Fibroblast of lung (primary cell): ENCODE results near the gene TTC32. TPM values are rescaled to one million over a fixed set of nuclear protein-coding genes. Genes with fewer than 3 reads are reported as not detected.
A peak's percentile ranks its signal among the peaks of the same experiment; 100 is the strongest.

Experiments
- DNase-seq, 2 donors: peaks; one replicate each; pipeline versions ENCODE4 v3.0.0 to v3.0.0-alpha.2; 2010; ENCODE audit warnings: low read depth in 2 of 2
- H2AFZ ChIP-seq: 2 replicates; pipeline ENCODE4 v1.5.1; 2012; ENCODE audit warnings: low read length, control low read depth, inconsistent platforms
- H3K27ac ChIP-seq: 2 replicates; pipeline ENCODE4 v1.5.1; 2011; ENCODE audit warnings: low read length, control low read depth; ENCODE audit not compliant: insufficient read depth
- H3K27me3 ChIP-seq: 2 replicates; pipeline ENCODE4 v1.5.1; 2011; ENCODE audit warnings: mild to moderate bottlenecking, low read length; ENCODE audit not compliant: control insufficient read depth, insufficient read depth
- H3K36me3 ChIP-seq: 2 replicates; pipeline ENCODE4 v1.5.1; 2011; ENCODE audit warnings: low read length; ENCODE audit not compliant: control insufficient read depth, insufficient read depth
- H3K4me1 ChIP-seq: 2 replicates; pipeline ENCODE4 v1.5.1; 2011; ENCODE audit warnings: low read length; ENCODE audit not compliant: control insufficient read depth, insufficient read depth; ENCODE audit errors: extremely low read depth
- H3K4me2 ChIP-seq: 2 replicates; pipeline ENCODE4 v1.5.1; 2011; ENCODE audit warnings: low read length, control low read depth; ENCODE audit not compliant: insufficient read depth; ENCODE audit errors: extremely low read depth
- H3K4me3 ChIP-seq, 4 experiments: fragments of 200-600 bp in 1 of 4; sonication (generic) in 1 of 4; replicated peaks in 1 of 4; 2 replicates each; pipeline ENCODE4 v1.5.1; 2011 to 2016; ENCODE audit warnings: low read length in 4 of 4, low read depth in 3 of 4, mild to moderate bottlenecking in 3 of 4, control low read depth in 2 of 4, inconsistent platforms in 1 of 4, mixed read lengths in 1 of 4; ENCODE audit not compliant: insufficient read depth in 1 of 4; ENCODE audit errors: control extremely low read depth in 1 of 4
- H3K79me2 ChIP-seq: 2 replicates; pipeline ENCODE4 v1.5.1; 2012; ENCODE audit warnings: mild to moderate bottlenecking, low read length, inconsistent platforms; ENCODE audit not compliant: control insufficient read depth, insufficient read depth
- H3K9ac ChIP-seq: 2 replicates; pipeline ENCODE4 v1.5.1; 2011; ENCODE audit warnings: mild to moderate bottlenecking, low read length, control low read depth; ENCODE audit not compliant: insufficient read depth
- H3K9me3 ChIP-seq: 2 replicates; pipeline ENCODE4 v1.5.1; 2012; ENCODE audit warnings: low read depth, low read length; ENCODE audit not compliant: control insufficient read depth, insufficient read depth
- H4K20me1 ChIP-seq: 2 replicates; pipeline ENCODE4 v1.5.1; 2011; ENCODE audit warnings: low read length; ENCODE audit not compliant: control insufficient read depth, insufficient read depth; ENCODE audit errors: extremely low read depth
- CTCF ChIP-seq, 2 donors: IDR thresholded peaks in 1 of 2; conservative IDR thresholded peaks in 1 of 2; 1 replicate in 1 of 2; 2 replicates in 1 of 2; pipeline ENCODE4 v1.5.1; 2011 to 2012; ENCODE audit warnings: low read length in 2 of 2, control low read depth in 1 of 2, inconsistent platforms in 1 of 2, low read depth in 1 of 2, mild to moderate bottlenecking in 1 of 2
- EZH2 ChIP-seq: IDR thresholded peaks from 2 replicates; pipeline ENCODE4 v1.5.1; 2012; ENCODE audit warnings: low read length, control low read depth, mild to moderate bottlenecking; ENCODE audit errors: missing control alignments
- polyA plus RNA-seq, 2 donors: library from polyadenylated mRNA; depleted of rRNA in 1 of 2; stranded (reverse) in 1 of 2; unstranded in 1 of 2; fragments of >200 nt; gene quantifications; 2 replicates each; pipeline ENCODE4 v1.2.1, GENCODE V29; 2011 to 2012; ENCODE audit warnings: missing spikeins in 1 of 2
- total RNA-seq: library from RNA; depleted of rRNA; stranded (reverse); fragments of >200 nt; gene quantifications from 2 replicates; pipeline ENCODE4 v1.2.1, GENCODE V29; 2014

TTC32 gene
- total and polyA plus RNA-seq, 2 donors (not counting 1 experiment from before 2014, with no cell fraction given): 4.7 to 5.8 TPM

DNA sequence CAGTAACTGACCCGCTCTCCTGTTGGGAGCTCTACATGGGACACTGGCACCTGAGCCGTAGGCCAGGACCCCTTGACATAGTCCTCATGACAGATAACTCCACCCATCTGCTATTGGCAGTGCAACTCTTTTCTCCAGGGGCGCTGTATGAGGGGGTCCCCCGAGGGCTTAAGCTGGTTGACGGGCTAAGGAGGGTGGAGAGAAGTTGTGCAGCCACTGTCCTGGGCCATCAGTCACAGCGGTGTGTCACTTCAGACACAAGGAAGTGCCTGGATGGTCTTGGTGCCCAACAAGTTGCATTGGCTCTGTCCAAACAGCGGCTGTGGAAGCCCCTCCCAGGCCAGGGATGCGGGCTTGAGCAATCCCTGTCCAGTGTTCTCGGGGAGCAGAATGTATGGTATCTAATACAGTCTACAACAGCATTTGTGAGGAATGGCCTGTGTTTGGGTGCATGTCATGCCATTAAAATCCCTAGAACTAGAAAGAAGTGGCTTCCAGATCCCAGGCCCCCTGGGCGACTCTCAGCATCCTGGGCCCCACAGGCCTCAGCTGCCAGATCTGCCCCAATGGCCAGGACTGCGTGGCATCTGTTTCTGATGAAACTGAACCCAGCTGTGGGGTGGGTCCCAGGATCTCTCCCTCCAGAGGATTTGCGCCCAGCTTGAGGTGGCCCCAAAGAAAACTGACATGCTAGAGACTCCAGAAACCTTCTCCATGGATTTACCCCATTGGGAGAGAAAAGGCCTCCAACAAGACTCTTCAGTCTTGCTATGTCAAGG lies 23.3 kb downstream of the TTC32 start:
- no peaks in the 10 kb centered on the region for H4K20me1 ChIP-seq
- peaks cover 9% of the 10 kb centered on the region for H3K27me3 ChIP-seq
- no peaks in the 10 kb centered on the region for H3K4me1 ChIP-seq
- TF ChIP-seq EZH2 (no peak), CTCF (conservative IDR thresholded peaks at IDR 0.05 in 1 of 2, IDR thresholded peaks at IDR 0.05 in 1 of 2; ENCODE audit: low read depth in 1 of 2, low read length in 2 of 2) (no peak)
- no peaks in the 10 kb centered on the region for H3K79me2 ChIP-seq
- no peak overlapping the region for H2AFZ ChIP-seq
- no peaks in the 10 kb centered on the region for H3K36me3 ChIP-seq
- no peak overlapping the region for H3K27ac ChIP-seq
- H3K9ac ChIP-seq: no peak overlapping the region
- no peak for DNase-seq
- no peak overlapping the region for H3K4me2 ChIP-seq
- H3K4me3 ChIP-seq: no peak overlapping the region
- H3K9me3 ChIP-seq: no peaks in the 10 kb centered on the region

GRCh38 chr2:19876751-19877150 lies 25.0 kb downstream of the TTC32 start:
- TF ChIP-seq CTCF (conservative IDR thresholded peaks at IDR 0.05 in 1 of 2, IDR thresholded peaks at IDR 0.05 in 1 of 2; ENCODE audit: low read depth in 1 of 2, low read length in 2 of 2): no peak
- TF ChIP-seq EZH2: no peak
- Histone ChIP-seq H3K4me3 (no peak overlapping the region), H3K27me3 (peaks cover 11% of the 10 kb centered on the region), H2AFZ (no peak overlapping the region), H4K20me1 (no peaks in the 10 kb centered on the region), H3K9ac (no peak overlapping the region), H3K9me3 (no peaks in the 10 kb centered on the region), H3K4me2 (no peak overlapping the region), H3K36me3 (no peaks in the 10 kb centered on the region), H3K4me1 (no peaks in the 10 kb centered on the region), H3K27ac (no peak overlapping the region), H3K79me2 (no peaks in the 10 kb centered on the region)
- peak; percentile 21 to 27 for DNase-seq

- peaks cover 6% of the 10 kb centered on the region for H3K27me3 ChIP-seq
- H3K36me3 ChIP-seq: no peaks in the 10 kb centered on the region
- H3K9me3 ChIP-seq: no peaks in the 10 kb centered on the region
- no peak overlapping the region for H2AFZ ChIP-seq
- no peak overlapping the region for H3K4me2 ChIP-seq
- no peaks in the 10 kb centered on the region for H3K4me1 ChIP-seq
- no peak for DNase-seq
- H3K79me2 ChIP-seq: no peaks in the 10 kb centered on the region
- H3K9ac ChIP-seq: no peak overlapping the region
- no peak overlapping the region for H3K27ac ChIP-seq
- H4K20me1 ChIP-seq: no peaks in the 10 kb centered on the region
- TF ChIP-seq CTCF (conservative IDR thresholded peaks at IDR 0.05 in 1 of 2, IDR thresholded peaks at IDR 0.05 in 1 of 2; ENCODE audit: low read depth in 1 of 2, low read length in 2 of 2): no peak
- TF ChIP-seq EZH2: no peak
- H3K4me3 ChIP-seq: no peak overlapping the region
These were observed 26.5 kb downstream of the TTC32 start for GRCh38 chr2:19875280-19875679.
